Measurements from ENCODE around the gene ITCH.
"Not testable (repeated sequence)": the region's sequence is repeated elsewhere in the genome, so short reads cannot be mapped to it uniquely, and the experiment has no call there.

ITCH gene

GRCh38 chr20:34397096-34397495, 34.0 kb downstream of the ITCH start:
- H3K4me3 ChIP-seq (replicated peaks in 1 of 2; ENCODE audit: low read depth in 2 of 2, low read length in 2 of 2): no peak overlapping the region
- peak in 1 of 2 donors; percentile 37 for DNase-seq (ENCODE audit: low read depth in 2 of 2)
- TF ChIP-seq CTCF (IDR thresholded peaks at IDR 0.05; ENCODE audit: low read depth, low read length): no peak

DNA sequence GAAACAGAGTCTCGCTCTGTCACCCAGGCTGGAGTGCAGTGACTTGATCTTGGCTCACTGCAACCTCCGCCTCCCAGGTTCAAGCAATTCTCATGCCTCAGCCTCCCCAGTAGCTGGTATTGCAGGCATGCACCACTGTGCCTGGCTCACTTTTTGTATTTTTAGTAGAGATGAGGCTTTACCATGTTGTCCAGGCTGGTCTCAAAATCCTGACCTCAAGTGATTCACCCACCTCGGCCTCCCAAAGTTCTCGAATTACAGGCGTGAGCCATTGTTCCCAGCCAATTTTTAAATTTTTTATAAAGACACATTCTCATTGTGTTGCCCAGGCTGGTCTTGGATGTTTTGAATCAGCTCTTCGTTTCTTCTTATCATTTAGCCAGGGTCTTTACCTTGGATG, 37.7 kb downstream of the ITCH start:
- not testable (repeated sequence) for H3K4me3 ChIP-seq (replicated peaks in 1 of 2; ENCODE audit: low read depth in 2 of 2, low read length in 2 of 2)
- DNase-seq (ENCODE audit: low read depth in 2 of 2): peak; percentile 57 to 84

GRCh38 chr20:34401741-34402455, 38.8 kb downstream of the ITCH start:
- no peak overlapping the region for H3K4me3 ChIP-seq (replicated peaks in 1 of 2; ENCODE audit: low read depth in 2 of 2, low read length in 2 of 2)
- no peak for DNase-seq (ENCODE audit: low read depth in 2 of 2)

GRCh38 chr20:34402461-34402860, 39.4 kb downstream of the ITCH start:
- DNase-seq (ENCODE audit: low read depth in 2 of 2): peak; percentile 14 to 20
- TF ChIP-seq CTCF (IDR thresholded peaks at IDR 0.05; ENCODE audit: low read depth, low read length): no peak
- H3K4me3 ChIP-seq (replicated peaks in 1 of 2; ENCODE audit: low read depth in 2 of 2, low read length in 2 of 2): no peak overlapping the region

More at GRCh38 chr20:34401741-34402455, 38.8 kb downstream of the ITCH start:
- TF ChIP-seq CTCF (IDR thresholded peaks at IDR 0.05; ENCODE audit: low read depth, low read length): no peak

DNA sequence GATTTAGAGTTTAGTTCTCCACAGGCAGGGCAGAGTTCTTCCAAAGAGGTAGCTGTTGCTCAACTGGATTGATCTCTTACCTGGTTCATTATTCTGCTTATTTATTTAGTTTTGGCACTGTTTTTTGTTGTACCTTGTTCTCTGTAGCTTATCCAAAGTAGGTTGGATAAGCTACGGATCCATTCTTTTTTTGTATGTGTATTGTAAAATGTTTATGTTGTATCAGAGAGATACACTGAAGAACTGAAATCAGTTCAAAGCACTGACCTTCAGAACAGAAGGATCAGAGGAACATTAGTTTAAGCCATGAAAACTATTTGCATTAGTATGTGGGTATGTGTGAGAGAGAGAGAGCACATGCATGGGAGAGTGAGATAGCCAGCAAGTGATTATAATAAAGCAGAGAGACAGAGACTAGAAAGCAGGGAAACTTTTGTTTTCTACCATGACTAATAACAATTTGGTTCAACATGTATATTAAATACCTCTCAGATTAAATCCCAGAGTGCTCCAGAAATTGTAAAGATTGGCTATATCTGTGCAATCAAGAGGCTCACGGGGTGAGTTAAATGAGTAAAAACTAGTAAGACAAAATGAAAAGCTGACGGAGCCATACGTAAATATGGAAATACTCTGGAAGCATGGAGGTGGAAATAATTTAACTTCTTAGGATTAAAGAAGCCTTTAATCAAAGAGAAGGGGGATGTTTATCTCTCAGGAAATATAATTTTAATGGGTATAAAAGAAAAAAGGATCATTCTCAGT, 40.2 kb downstream of the ITCH start:
- no peak for TF ChIP-seq CTCF (IDR thresholded peaks at IDR 0.05; ENCODE audit: low read depth, low read length)
- no peak for DNase-seq (ENCODE audit: low read depth in 2 of 2)
- no peak overlapping the region for H3K4me3 ChIP-seq (replicated peaks in 1 of 2; ENCODE audit: low read depth in 2 of 2, low read length in 2 of 2)

- no peak for DNase-seq (ENCODE audit: low read depth in 2 of 2)
These were observed 40.8 kb downstream of the ITCH start for GRCh38 chr20:34403908-34404307.

More at GRCh38 chr20:34403908-34404307, 40.8 kb downstream of the ITCH start:
- no peak for TF ChIP-seq CTCF (IDR thresholded peaks at IDR 0.05; ENCODE audit: low read depth, low read length)
- H3K4me3 ChIP-seq (replicated peaks in 1 of 2; ENCODE audit: low read depth in 2 of 2, low read length in 2 of 2): no peak overlapping the region

Measured in cardiac fibroblast (primary cell).